Uterus (tissue), 4 donors: ENCODE results near the gene PIERCE2. TPM values are rescaled to one million over a fixed set of nuclear protein-coding genes. Genes with fewer than 3 reads are reported as not detected.
"Not testable (repeated sequence)": the region's sequence is repeated elsewhere in the genome, so short reads cannot be mapped to it uniquely, and the experiment has no call there.

Experiments
- DNase-seq, 2 donors: peaks; one replicate each; pipeline ENCODE4 v3.0.0-alpha.2; 2019 to 2020
- H3K27ac ChIP-seq, 2 donors: fragments of 200-600 bp; sonication (generic); 1 replicate in 1 of 2; 2 replicates in 1 of 2; pipeline ENCODE4 v1.5.1; 2016 to 2018
- H3K27me3 ChIP-seq, 2 donors: fragments of 200-600 bp; sonication (generic); one replicate each; pipeline ENCODE4 v1.5.1; 2018 to 2019; ENCODE audit warnings: control low read depth in 1 of 2
- H3K36me3 ChIP-seq, 2 donors: fragments of 200-600 bp; sonication (generic); one replicate each; pipeline ENCODE4 v1.5.1; 2019; ENCODE audit warnings: control low read depth in 1 of 2
- H3K4me1 ChIP-seq, 2 donors: fragments of 200-600 bp; sonication (generic); one replicate each; pipeline ENCODE4 v1.5.1; 2018 to 2019; ENCODE audit warnings: control low read depth in 1 of 2
- H3K4me3 ChIP-seq, 2 donors: fragments of 200-600 bp; sonication (generic); 1 replicate in 1 of 2; 2 replicates in 1 of 2; pipeline ENCODE4 v1.5.1; 2018 to 2019; ENCODE audit warnings: mild to moderate bottlenecking in 1 of 2
- H3K9me3 ChIP-seq, 2 donors: fragments of 200-600 bp; sonication (generic); one replicate each; pipeline ENCODE4 v1.5.1; 2019; ENCODE audit warnings: control low read depth in 1 of 2
- CTCF ChIP-seq, 4 experiments: fragments of 200-600 bp in 2 of 4; fragments of 450-650 bp in 2 of 4; sonication (generic) in 2 of 4; IDR thresholded peaks; one replicate each; pipeline ENCODE4 v1.5.1; 2016 to 2019; ENCODE audit warnings: antibody characterized with exemption in 4 of 4, mild to moderate bottlenecking in 2 of 4, moderate library complexity in 1 of 4
- POLR2A ChIP-seq, 2 donors: fragments of 450-650 bp; IDR thresholded peaks; one replicate each; pipeline ENCODE4 v1.6.1; 2016; ENCODE audit warnings: antibody characterized with exemption in 2 of 2, mild to moderate bottlenecking in 1 of 2, moderate library complexity in 1 of 2
- intact Hi-C: fragments of 100-400 bp; cut with DNase I; formaldehyde crosslinking; loops from one replicate; pipeline ENCODE4 v1.15.1; 2023; ENCODE audit warnings: low total_unique reads
- total RNA-seq, 4 donors: library from RNA; depleted of rRNA in 3 of 4; stranded (reverse); fragments of >200 nt in 3 of 4; gene quantifications; one replicate each; pipeline versions ENCODE4 v1.1.0 to v1.2.4, GENCODE V29; 2014 to 2023
- donor health status: DM: yes; HTN: yes; CAD: no.

PIERCE2 gene
- total RNA-seq, 4 donors from 2014 or later, result 1.4 TPM; not detected in 3

- intact Hi-C loops, result no loop called here
- Histone ChIP-seq H3K27ac (no peak overlapping the region), H3K36me3 (no peaks in the 10 kb centered on the region), H3K9me3 (no peaks in the 10 kb centered on the region), H3K4me1 (no peaks in the 10 kb centered on the region), H3K27me3 (no peaks in the 10 kb centered on the region), H3K4me3 (no peak overlapping the region)
- DNase-seq, result no peak
- no peak for TF ChIP-seq POLR2A (IDR thresholded peaks at IDR 0.05)
- no peak for TF ChIP-seq CTCF (IDR thresholded peaks at IDR 0.05)
Observed at GRCh38 chr15:55389264-55389607, 19.1 kb upstream of the PIERCE2 start.

GRCh38 chr15:55394694-55395093 is 13.6 kb upstream of the PIERCE2 start:
- H3K4me3 ChIP-seq, result no peak overlapping the region
- H3K36me3 ChIP-seq, result no peaks in the 10 kb centered on the region
- no peaks in the 10 kb centered on the region for H3K27me3 ChIP-seq
- H3K9me3 ChIP-seq, result no peaks in the 10 kb centered on the region
- H3K27ac ChIP-seq, result no peak overlapping the region
- no peaks in the 10 kb centered on the region for H3K4me1 ChIP-seq
- intact Hi-C loops, result no loop called here
- DNase-seq, result no peak
- TF ChIP-seq CTCF (IDR thresholded peaks at IDR 0.05) (no peak), POLR2A (IDR thresholded peaks at IDR 0.05) (no peak)

GRCh38 chr15:55398243-55398642 is 10.1 kb upstream of the PIERCE2 start:
- no peak for DNase-seq
- Histone ChIP-seq H3K27ac (no peak overlapping the region), H3K36me3 (no peaks in the 10 kb centered on the region), H3K27me3 (no peaks in the 10 kb centered on the region), H3K4me1 (no peaks in the 10 kb centered on the region), H3K9me3 (no peaks in the 10 kb centered on the region), H3K4me3 (no peak overlapping the region)
- intact Hi-C loops, result no loop called here
- TF ChIP-seq CTCF (IDR thresholded peaks at IDR 0.05), result no peak
- no peak for TF ChIP-seq POLR2A (IDR thresholded peaks at IDR 0.05)

- DNase-seq, result not testable (repeated sequence)
Observed at GRCh38 chr15:55400050-55400449, 8.2 kb upstream of the PIERCE2 start.

GRCh38 chr15:55401786-55402246 is 6.5 kb upstream of the PIERCE2 start:
- Histone ChIP-seq H3K27ac (no peak overlapping the region), H3K36me3 (no peaks in the 10 kb centered on the region), H3K27me3 (no peaks in the 10 kb centered on the region), H3K9me3 (no peaks in the 10 kb centered on the region), H3K4me1 (no peaks in the 10 kb centered on the region), H3K4me3 (no peak overlapping the region)
- intact Hi-C loops, result no loop called here
- no peak for DNase-seq
- TF ChIP-seq CTCF (IDR thresholded peaks at IDR 0.05), result no peak
- TF ChIP-seq POLR2A (IDR thresholded peaks at IDR 0.05), result no peak

More at GRCh38 chr15:55400050-55400449, 8.2 kb upstream of the PIERCE2 start:
- H3K4me1 ChIP-seq, H3K4me3 ChIP-seq, intact Hi-C loops, H3K9me3 ChIP-seq, H3K27me3 ChIP-seq, H3K36me3 ChIP-seq, H3K27ac ChIP-seq: not testable (repeated sequence)

- Histone ChIP-seq H3K27me3 (no peaks in the 10 kb centered on the region), H3K27ac (no peak overlapping the region), H3K9me3 (no peaks in the 10 kb centered on the region), H3K36me3 (no peaks in the 10 kb centered on the region), H3K4me3 (no peak overlapping the region), H3K4me1 (no peaks in the 10 kb centered on the region)
- intact Hi-C loops, result no loop called here
- DNase-seq, result no peak
- TF ChIP-seq CTCF (IDR thresholded peaks at IDR 0.05), result no peak
- no peak for TF ChIP-seq POLR2A (IDR thresholded peaks at IDR 0.05)
Observed at GRCh38 chr15:55402707-55403106, 5.6 kb upstream of the PIERCE2 start.
